Stimulated activated CD8-positive, alpha-beta memory T cell treated with anti-CD3 and anti-CD28 coated beads, Interleukin-2, amount 100 ng/mL, for 48 hours (primary cell): ENCODE results near the gene CAMP.

Source experiments
- DNase-seq, 2 donors: peaks; one replicate each; pipeline ENCODE4 v3.0.0-alpha.2; 2020; ENCODE audit warnings: low read depth in 2 of 2

Gene CAMP

GRCh38 chr3:48214225-48214624 lies 9.1 kb upstream of the CAMP start:
- DNase-seq = no peak

GRCh38 chr3:48215019-48215418 lies 8.3 kb upstream of the CAMP start:
- DNase-seq = no peak

- DNase-seq = no peak
Measured at GRCh38 chr3:48215466-48215865, 7.8 kb upstream of the CAMP start.

- no peak for DNase-seq
Measured at GRCh38 chr3:48215876-48216275, 7.4 kb upstream of the CAMP start.

- DNase-seq = no peak
Measured at GRCh38 chr3:48217449-48217848, 5.8 kb upstream of the CAMP start.

- DNase-seq = no peak
Measured at GRCh38 chr3:48218537-48218936, 4.8 kb upstream of the CAMP start.

- DNase-seq = no peak
Measured at GRCh38 chr3:48219543-48219942, 3.8 kb upstream of the CAMP start.

GRCh38 chr3:48220746-48221145 lies 2.5 kb upstream of the CAMP start:
- DNase-seq = no peak

- DNase-seq = no peak
Measured at GRCh38 chr3:48225587-48225986, 2.3 kb downstream of the CAMP start.

- no peak for DNase-seq
Measured at GRCh38 chr3:48226939-48227338, 3.6 kb downstream of the CAMP start.

GRCh38 chr3:48232232-48232631 lies 8.9 kb downstream of the CAMP start:
- DNase-seq = no peak

GRCh38 chr3:48232734-48233133 lies 9.4 kb downstream of the CAMP start:
- peak; percentile 44 to 58 for DNase-seq

- no peak for DNase-seq
Measured at GRCh38 chr3:48233542-48233941, 10.2 kb downstream of the CAMP start.

- DNase-seq = no peak
Measured at GRCh38 chr3:48236531-48236930, 13.2 kb downstream of the CAMP start.

- no peak for DNase-seq
Measured at GRCh38 chr3:48238531-48239085, 15.3 kb downstream of the CAMP start.

- DNase-seq = no peak
Measured at GRCh38 chr3:48240000-48240963, 17.0 kb downstream of the CAMP start.

GRCh38 chr3:48241796-48242455 lies 18.6 kb downstream of the CAMP start:
- DNase-seq = no peak

GRCh38 chr3:48243886-48244285 lies 20.6 kb downstream of the CAMP start:
- DNase-seq = no peak

- no peak for DNase-seq
Measured at GRCh38 chr3:48244461-48244860, 21.2 kb downstream of the CAMP start.

- no peak for DNase-seq
Measured at GRCh38 chr3:48245136-48245535, 21.8 kb downstream of the CAMP start.

GRCh38 chr3:48247401-48247811 lies 24.1 kb downstream of the CAMP start:
- DNase-seq = no peak

GRCh38 chr3:48248095-48248850 lies 25.0 kb downstream of the CAMP start:
- no peak for DNase-seq
